Muscle layer of colon (tissue), 2 donors: ENCODE results near the gene CDCA3.

Experiments
- H3K27ac ChIP-seq: one replicate; pipeline ENCODE4 v1.7.0; 2013; ENCODE audit warnings: low read depth, mild to moderate bottlenecking, low read length, moderate library complexity
- H3K27me3 ChIP-seq, 2 donors: one replicate each; pipeline ENCODE4 v1.7.0; 2013; ENCODE audit warnings: low read length in 2 of 2, mild to moderate bottlenecking in 2 of 2; ENCODE audit not compliant: insufficient read depth in 2 of 2, control insufficient read depth in 1 of 2
- H3K36me3 ChIP-seq: one replicate; pipeline ENCODE4 v1.7.0; 2013; ENCODE audit warnings: mild to moderate bottlenecking, low read length; ENCODE audit not compliant: insufficient read depth
- H3K4me1 ChIP-seq: one replicate; pipeline ENCODE4 v1.7.0; 2013; ENCODE audit warnings: mild to moderate bottlenecking, low read length; ENCODE audit not compliant: insufficient read depth
- H3K4me3 ChIP-seq, 2 donors: one replicate each; pipeline ENCODE4 v1.7.0; 2013; ENCODE audit warnings: low read length in 2 of 2, low read depth in 1 of 2, mild to moderate bottlenecking in 1 of 2, moderate library complexity in 1 of 2
- H3K9ac ChIP-seq: one replicate; pipeline ENCODE4 v1.7.0; 2013; ENCODE audit warnings: low read length
- H3K9me3 ChIP-seq: one replicate; pipeline ENCODE4 v1.7.0; 2013; ENCODE audit warnings: mild to moderate bottlenecking, low read length
- donor health status: abdominal sarcoma.
- donor health status: Adenocarcinoma of cecum.

Gene CDCA3

GRCh38 chr12:6837370-6838060 is 13.6 kb downstream of the CDCA3 start:
- Histone ChIP-seq H3K36me3 (peaks cover 39% of the 10 kb centered on the region), H3K4me3 (no peak overlapping the region), H3K9me3 (no peaks in the 10 kb centered on the region), H3K27ac (no peak overlapping the region), H3K4me1 (no peaks in the 10 kb centered on the region), H3K9ac (no peak overlapping the region), H3K27me3 (no peaks in the 10 kb centered on the region)

- no peaks in the 10 kb centered on the region for H3K27me3 ChIP-seq
- no peak overlapping the region for H3K9ac ChIP-seq
- H3K4me3 ChIP-seq: no peak overlapping the region
- no peak overlapping the region for H3K27ac ChIP-seq
- H3K36me3 ChIP-seq: peaks cover 40% of the 10 kb centered on the region
- H3K9me3 ChIP-seq: no peaks in the 10 kb centered on the region
- no peaks in the 10 kb centered on the region for H3K4me1 ChIP-seq
These were observed 14.2 kb downstream of the CDCA3 start for GRCh38 chr12:6836851-6837250.

- H3K4me1 ChIP-seq: peaks cover 2% of the 10 kb centered on the region
- no peak overlapping the region for H3K4me3 ChIP-seq
- no peaks in the 10 kb centered on the region for H3K27me3 ChIP-seq
- H3K36me3 ChIP-seq: peaks cover 45% of the 10 kb centered on the region
- H3K9me3 ChIP-seq: no peaks in the 10 kb centered on the region
- H3K27ac ChIP-seq: no peak overlapping the region
- no peak overlapping the region for H3K9ac ChIP-seq
These were observed 16.2 kb downstream of the CDCA3 start for GRCh38 chr12:6834873-6835272.

- no peaks in the 10 kb centered on the region for H3K27me3 ChIP-seq
- H3K27ac ChIP-seq: no peak overlapping the region
- H3K9me3 ChIP-seq: no peaks in the 10 kb centered on the region
- peaks cover 7% of the 10 kb centered on the region for H3K4me1 ChIP-seq
- H3K9ac ChIP-seq: no peak overlapping the region
- peaks cover 40% of the 10 kb centered on the region for H3K36me3 ChIP-seq
- H3K4me3 ChIP-seq: no peak overlapping the region
These were observed 16.8 kb downstream of the CDCA3 start for GRCh38 chr12:6834254-6834653.

GRCh38 chr12:6833189-6833890 is 17.7 kb downstream of the CDCA3 start:
- peaks cover 31% of the 10 kb centered on the region for H3K36me3 ChIP-seq

GRCh38 chr12:6832125-6832524 is 19.0 kb downstream of the CDCA3 start:
- Histone ChIP-seq H3K4me1 (peaks cover 13% of the 10 kb centered on the region), H3K9me3 (no peaks in the 10 kb centered on the region), H3K27ac (no peak overlapping the region)

More at GRCh38 chr12:6833189-6833890, 17.7 kb downstream of the CDCA3 start:
- Histone ChIP-seq H3K4me1 (peaks cover 7% of the 10 kb centered on the region), H3K9ac (no peak overlapping the region), H3K27ac (no peak overlapping the region), H3K4me3 (no peak overlapping the region), H3K27me3 (no peaks in the 10 kb centered on the region), H3K9me3 (no peaks in the 10 kb centered on the region)

DNA sequence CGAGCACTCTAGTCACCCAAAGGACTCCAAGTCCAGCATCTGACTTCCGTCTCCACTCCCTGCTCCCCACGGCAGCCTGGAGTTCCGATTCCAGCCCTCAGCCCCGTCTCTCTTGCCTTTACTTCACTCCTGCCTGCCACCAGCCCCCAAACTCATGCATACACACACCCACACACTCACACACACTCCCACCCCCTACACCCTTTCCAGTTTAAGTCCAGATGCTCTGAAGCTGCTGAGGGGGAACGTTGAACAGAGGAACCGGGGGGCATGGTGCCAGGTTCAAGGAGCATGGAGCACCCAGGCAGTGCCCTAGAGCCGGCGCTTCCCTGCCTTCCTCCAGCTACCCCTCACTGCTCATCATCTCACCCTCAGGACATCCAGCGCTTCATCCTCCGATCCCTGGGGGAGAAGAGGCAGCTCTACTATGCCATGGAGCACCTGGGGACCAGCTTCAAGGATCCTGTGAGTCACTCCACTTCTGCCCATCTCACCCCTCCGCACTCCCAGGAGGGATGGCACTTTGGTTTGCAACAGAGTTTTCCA is 19.6 kb downstream of the CDCA3 start:
- no peak overlapping the region for H3K27ac ChIP-seq
- no peak overlapping the region for H3K4me3 ChIP-seq
- H3K27me3 ChIP-seq: no peaks in the 10 kb centered on the region

More at GRCh38 chr12:6832125-6832524, 19.0 kb downstream of the CDCA3 start:
- Histone ChIP-seq H3K36me3 (peaks cover 22% of the 10 kb centered on the region), H3K9ac (no peak overlapping the region), H3K4me3 (no peak overlapping the region), H3K27me3 (no peaks in the 10 kb centered on the region)

DNA sequence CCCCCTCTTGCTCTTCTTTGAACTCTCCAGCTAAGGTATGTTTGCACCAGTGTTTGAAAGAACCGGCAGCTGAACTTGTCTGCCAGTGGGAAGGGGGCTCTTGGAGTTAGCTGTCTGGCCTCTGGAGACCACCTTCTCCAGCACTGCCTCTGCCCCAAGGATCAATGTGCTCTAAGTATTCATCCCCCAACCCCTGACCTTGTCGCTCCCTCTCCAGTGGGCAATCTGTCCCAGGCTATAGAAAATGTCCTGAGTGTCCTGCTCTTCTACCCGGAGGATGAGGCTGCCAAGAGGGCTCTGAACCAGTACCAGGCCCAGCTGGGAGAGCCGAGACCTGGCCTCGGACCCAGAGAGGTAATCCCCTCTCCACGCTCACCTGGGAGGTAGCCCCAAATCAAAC is 20.1 kb downstream of the CDCA3 start:
- Histone ChIP-seq H3K36me3 (peaks cover 15% of the 10 kb centered on the region), H3K9me3 (no peaks in the 10 kb centered on the region), H3K27me3 (no peaks in the 10 kb centered on the region), H3K4me1 (peaks cover 18% of the 10 kb centered on the region), H3K4me3 (no peak overlapping the region), H3K9ac (no peak overlapping the region), H3K27ac (no peak overlapping the region)

More for the DNA sequence above, 19.6 kb downstream of the CDCA3 start:
- no peaks in the 10 kb centered on the region for H3K9me3 ChIP-seq
- H3K36me3 ChIP-seq: peaks cover 19% of the 10 kb centered on the region
- H3K4me1 ChIP-seq: peaks cover 18% of the 10 kb centered on the region
- H3K9ac ChIP-seq: no peak overlapping the region

GRCh38 chr12:6830286-6830890 is 20.7 kb downstream of the CDCA3 start:
- Histone ChIP-seq H3K36me3 (peaks cover 15% of the 10 kb centered on the region), H3K9me3 (no peaks in the 10 kb centered on the region), H3K4me3 (no peak overlapping the region), H3K9ac (no peak overlapping the region), H3K27ac (no peak overlapping the region), H3K27me3 (no peaks in the 10 kb centered on the region), H3K4me1 (peaks cover 23% of the 10 kb centered on the region)

- Histone ChIP-seq H3K27ac (peak overlapping the region; percentile 85), H3K4me1 (peaks cover 29% of the 10 kb centered on the region), H3K27me3 (no peaks in the 10 kb centered on the region), H3K9me3 (no peaks in the 10 kb centered on the region), H3K4me3 (peak overlapping the region; percentile 84 to 87), H3K36me3 (peaks cover 15% of the 10 kb centered on the region), H3K9ac (peak overlapping the region; percentile 76)
These were observed 21.4 kb downstream of the CDCA3 start for GRCh38 chr12:6829536-6830220.
